Panc1 (cell line): ENCODE results near the gene TARBP1. TPM values are rescaled to one million over a fixed set of nuclear protein-coding genes. Genes with fewer than 3 reads are reported as not detected.

Source experiments
- ATAC-seq: fragments of 200-7000 bp; cut with Tn5 transposase; 2 replicates; pipeline ENCODE4 v1.9.1; 2020; ENCODE audit warnings: mild to moderate bottlenecking, moderate library complexity
- BruUV-seq: library from RNA; stranded (reverse); fragments of 400-500 nt; replicated peaks from 2 replicates; lab custom pipeline; 2021; lab: Mats Ljungman, UMichigan
- CTCF ChIA-PET: fragments of 300-600 bp; sonication (Branson Sonifier 250); formaldehyde crosslinking; loops from one replicate; lab custom pipeline; 2022; ENCODE audit warnings: antibody characterized with exemption; lab: Charles Lee
- POLR2A ChIA-PET: fragments of 300-600 bp; sonication (Branson Sonifier 250); formaldehyde crosslinking; loops from one replicate; lab custom pipeline; 2022; ENCODE audit warnings: antibody characterized with exemption; lab: Charles Lee
- DNase-seq: peaks from one replicate; pipeline ENCODE4 v3.0.0-alpha.2; 2010; ENCODE audit warnings: low read depth, low spot score
- H3K27ac ChIP-seq: 2 replicates; pipeline ENCODE4 v1.5.1; 2011; ENCODE audit warnings: mild to moderate bottlenecking, low read length, inconsistent platforms
- H3K27me3 ChIP-seq: fragments of 200-500 bp; sonication (Bioruptor generic); 2 replicates; pipeline ENCODE4 v1.6.0; 2014; ENCODE audit warnings: low read length, inconsistent platforms; ENCODE audit not compliant: control insufficient read depth, insufficient read depth
- H3K36me3 ChIP-seq: fragments of 200-500 bp; sonication (Bioruptor generic); 2 replicates; pipeline ENCODE4 v1.5.1; 2014; ENCODE audit warnings: inconsistent platforms, mild to moderate bottlenecking, low read length, moderate library complexity; ENCODE audit not compliant: control insufficient read depth, insufficient read depth
- H3K4me1 ChIP-seq: 2 replicates; pipeline ENCODE4 v1.5.1; 2011; ENCODE audit warnings: inconsistent platforms, mild to moderate bottlenecking, low read length, moderate library complexity; ENCODE audit not compliant: control insufficient read depth, insufficient read depth
- H3K4me3 ChIP-seq, 2 experiments: 2 replicates each; pipeline ENCODE4 v1.5.1; 2011 to 2012; ENCODE audit warnings: low read depth in 2 of 2, low read length in 2 of 2, mild to moderate bottlenecking in 2 of 2, inconsistent platforms in 1 of 2, moderate library complexity in 1 of 2
- H3K9me3 ChIP-seq: fragments of 200-500 bp; sonication (Bioruptor generic); 2 replicates; pipeline ENCODE4 v1.5.1; 2014; ENCODE audit warnings: low read depth, mild to moderate bottlenecking, inconsistent platforms, low read length, moderate library complexity; ENCODE audit not compliant: control insufficient read depth, insufficient read depth
- CTCF ChIP-seq: fragments of 450-650 bp; IDR thresholded peaks from 2 replicates; pipeline ENCODE4 v1.5.1; 2017; ENCODE audit warnings: mild to moderate bottlenecking
- POLR2AphosphoS5 ChIP-seq: IDR thresholded peaks from 2 replicates; pipeline ENCODE4 v1.6.1; 2012; ENCODE audit warnings: mild to moderate bottlenecking, low read depth, low read length, moderate library complexity
- REST ChIP-seq, 2 experiments: IDR thresholded peaks; 2 replicates each; pipeline ENCODE4 v1.6.1; 2011 to 2012; ENCODE audit warnings: low read depth in 2 of 2, control low read depth in 1 of 2, low read length in 1 of 2, mild to moderate bottlenecking in 1 of 2, moderate library complexity in 1 of 2; ENCODE audit not compliant: insufficient read depth in 1 of 2
- SIN3A ChIP-seq: IDR thresholded peaks from 2 replicates; pipeline ENCODE4 v1.6.1; 2012; ENCODE audit warnings: low read depth, mild to moderate bottlenecking, low read length, moderate library complexity, borderline replicate concordance; ENCODE audit not compliant: insufficient read depth
- TCF7L2 ChIP-seq: IDR thresholded peaks from 2 replicates; pipeline ENCODE4 v1.6.1; 2011; ENCODE audit warnings: mild to moderate bottlenecking, low read depth, low read length, inconsistent platforms
- in situ Hi-C: cut with HindIII; loops from 2 replicates; pipeline ENCODE4 v1.10.0; 2016; ENCODE audit warnings: low sequenced_read_pairs, low pct_unique_long_range_greater_than_20kb
- intact Hi-C: fragments of 100-400 bp; cut with micrococcal nuclease; formaldehyde crosslinking; loops from one replicate; pipeline ENCODE4 v1.10.0; 2022; ENCODE audit not compliant: unreplicated experiment
- total RNA-seq: library from RNA; stranded (reverse); gene quantifications from one replicate; pipeline ENCODE4 v1.2.1, GENCODE V29; 2021; ENCODE audit not compliant: unreplicated experiment

TARBP1 gene
- total RNA-seq, 1 experiment from 2014 or later: 45.0 TPM

- DNase-seq (no peak), ATAC-seq (no peak)
- intact Hi-C loops (loop anchor here (10.0 kb wide), 1 partner anchor 235 kb away; no protein-coding TSS in a partner anchor), in situ Hi-C loops (no loop called here)
- Histone ChIP-seq H3K36me3 (no peaks in the 10 kb centered on the region), H3K27ac (peak overlapping the region; percentile 74), H3K4me3 (no peak overlapping the region), H3K4me1 (peaks cover 15% of the 10 kb centered on the region), H3K9me3 (no peaks in the 10 kb centered on the region), H3K27me3 (no peaks in the 10 kb centered on the region)
- BruUV-seq: no TSS peak
- ChIA-PET POLR2A (no interaction called here), CTCF (no interaction called here)
- TF ChIP-seq TCF7L2 (no peak), CTCF (0 out of 2 replicates have a peak, but pooled peaks have one; percentile 8)
Measured at GRCh38 chr1:234489698-234490077, 10.7 kb upstream of the TARBP1 start.

GRCh38 chr1:234489007-234489697, 10.2 kb upstream of the TARBP1 start:
- TF ChIP-seq CTCF (peak; percentile 24), SIN3A (no peak)
- peak; percentile 28; the same call in 1 of the 2 replicates for ATAC-seq
- peak overlapping the region; percentile 74 for H3K27ac ChIP-seq
- POLR2A ChIA-PET: no interaction called here
- CTCF ChIA-PET: no interaction called here
- DNase-seq: no peak
- no peaks in the 10 kb centered on the region for H3K9me3 ChIP-seq
- H3K4me1 ChIP-seq: peaks cover 15% of the 10 kb centered on the region
- H3K27me3 ChIP-seq: no peaks in the 10 kb centered on the region
- H3K4me3 ChIP-seq: no peak overlapping the region
- H3K36me3 ChIP-seq: no peaks in the 10 kb centered on the region
- BruUV-seq: no TSS peak
- intact Hi-C loops: no loop called here
- in situ Hi-C loops: no loop called here

GRCh38 chr1:234488054-234489006, 9.4 kb upstream of the TARBP1 start:
- Histone ChIP-seq H3K36me3 (no peaks in the 10 kb centered on the region), H3K4me1 (peaks cover 15% of the 10 kb centered on the region), H3K27ac (peak overlapping the region; percentile 74), H3K9me3 (no peaks in the 10 kb centered on the region), H3K27me3 (no peaks in the 10 kb centered on the region), H3K4me3 (no peak overlapping the region)
- no TSS peak for BruUV-seq
- ChIA-PET POLR2A (interaction anchor here (0.7 kb wide), 1 partner anchor 116 kb away, joined by 3 read pairs; no protein-coding TSS in a partner anchor), CTCF (interaction anchor here (1.2 to 1.3 kb wide), 2 partner anchors 110 to 605 kb away, joined by 3 to 4 read pairs; no protein-coding TSS in a partner anchor)
- DNase-seq: no peak
- intact Hi-C loops: no loop called here
- in situ Hi-C loops: no loop called here
- TF ChIP-seq POLR2AphosphoS5 (no peak), TCF7L2 (no peak), CTCF (no peak), REST (IDR thresholded peaks at IDR 0.05; ENCODE audit: insufficient read depth in 1 of 2, low read depth in 2 of 2, low read length in 1 of 2) (no peak), SIN3A (no peak)
- ATAC-seq: no peak
